ENCODE results near the gene VGF.
A peak's percentile ranks its signal among the peaks of the same experiment; 100 is the strongest.
"Not testable (repeated sequence)": the region's sequence is repeated elsewhere in the genome, so short reads cannot be mapped to it uniquely, and the experiment has no call there.

VGF gene

DNA sequence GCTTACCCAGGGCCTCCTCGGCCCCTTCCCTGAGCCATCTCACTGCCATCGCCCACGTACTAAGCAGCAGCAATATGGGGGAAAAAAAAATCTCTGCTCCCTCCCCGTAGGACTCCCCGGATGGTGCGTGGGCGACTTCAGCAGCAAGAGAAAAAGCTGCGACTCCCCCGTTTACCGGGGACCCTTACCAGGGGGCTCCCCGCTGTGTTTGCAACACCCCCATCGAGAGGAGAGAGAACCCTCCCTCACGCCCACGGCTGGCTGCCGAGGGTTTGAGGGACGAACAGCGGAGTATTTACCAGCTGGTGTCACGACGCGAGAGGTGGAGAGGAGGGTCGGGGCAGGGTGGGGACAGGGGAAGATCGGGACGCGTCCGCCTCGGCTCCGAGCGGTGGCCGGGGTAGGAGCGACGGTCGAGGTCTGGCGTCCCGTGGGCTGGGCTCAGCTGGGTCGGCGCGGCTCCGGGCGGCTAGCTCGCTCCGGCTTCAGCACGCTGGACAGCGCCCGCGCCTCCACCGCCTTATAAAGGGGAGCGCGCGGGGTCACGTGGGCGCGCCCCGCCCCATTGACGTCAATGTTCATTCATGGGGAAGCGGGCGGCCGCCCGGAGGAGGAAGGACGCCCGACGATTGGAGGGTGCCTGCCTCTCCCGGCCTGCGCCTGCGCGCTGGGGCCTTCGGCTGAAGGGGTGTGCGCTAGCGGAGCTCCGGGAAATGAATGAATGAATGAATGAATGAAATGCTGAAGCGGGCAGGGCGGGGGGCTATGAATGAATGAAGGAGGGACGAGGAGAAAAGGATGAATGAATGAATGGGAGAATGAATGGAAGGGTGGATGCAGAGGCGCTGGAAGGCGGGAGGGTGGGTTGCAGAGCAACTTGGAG, at the start of gene VGF:
Gene VGF (minus strand): TSS at position 495 of the 883 bp plus-strand sequence. CDS start 726 bp downstream, outside the sequence.
- ATAC-seq, result peak; percentile 83 to 85

- no peak for ATAC-seq
Observed at GRCh38 chr7:101212014-101212413, 46.6 kb upstream of the VGF start.

- no peak for ATAC-seq
Observed at GRCh38 chr7:101211501-101211900, 46.1 kb upstream of the VGF start.

GRCh38 chr7:101210143-101210542, 44.8 kb upstream of the VGF start:
- no peak for ATAC-seq

- ATAC-seq, result no peak
Observed at GRCh38 chr7:101208794-101209193, 43.4 kb upstream of the VGF start.

- no peak for ATAC-seq
Observed at GRCh38 chr7:101207459-101207858, 42.1 kb upstream of the VGF start.

- no peak for ATAC-seq
Observed at GRCh38 chr7:101206665-101207042, 41.3 kb upstream of the VGF start.

DNA sequence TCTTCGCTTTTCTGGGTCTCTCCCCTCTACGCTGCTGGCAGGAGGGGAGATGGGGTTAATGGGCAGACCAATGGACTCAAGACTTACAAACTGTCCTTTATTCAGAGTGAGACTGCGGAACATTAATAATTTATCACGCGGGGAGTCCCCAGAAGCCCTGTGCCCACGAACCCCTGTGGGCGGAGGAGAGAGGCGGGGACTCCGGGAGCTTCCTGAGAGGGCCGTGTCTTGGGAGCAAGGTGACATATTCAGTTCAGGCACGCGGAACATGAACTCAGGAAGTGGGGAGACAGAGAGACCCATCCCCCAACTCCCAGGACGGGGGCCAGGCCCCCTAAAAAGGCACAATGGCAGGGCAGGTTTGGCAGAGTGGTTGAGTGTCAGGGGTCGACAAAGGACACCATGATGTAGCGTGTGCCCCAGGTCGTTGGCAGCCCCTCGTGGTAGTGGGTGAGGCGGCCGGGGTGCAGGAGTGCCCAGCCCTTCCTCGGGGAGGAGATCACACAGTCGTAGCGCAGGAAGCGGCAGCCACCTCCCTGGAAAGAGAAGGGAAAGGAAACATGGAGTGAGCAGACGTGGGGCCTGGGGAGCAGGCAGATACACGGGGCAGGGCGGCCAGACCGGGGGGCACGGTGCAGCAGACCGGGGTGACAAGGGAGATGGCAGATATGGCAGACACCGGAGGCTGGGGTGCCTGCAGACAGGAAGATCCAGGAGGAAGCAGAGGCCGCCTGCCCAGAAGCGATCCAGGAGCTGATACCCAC, 40.7 kb upstream of the VGF start:
- no peak for ATAC-seq

DNA sequence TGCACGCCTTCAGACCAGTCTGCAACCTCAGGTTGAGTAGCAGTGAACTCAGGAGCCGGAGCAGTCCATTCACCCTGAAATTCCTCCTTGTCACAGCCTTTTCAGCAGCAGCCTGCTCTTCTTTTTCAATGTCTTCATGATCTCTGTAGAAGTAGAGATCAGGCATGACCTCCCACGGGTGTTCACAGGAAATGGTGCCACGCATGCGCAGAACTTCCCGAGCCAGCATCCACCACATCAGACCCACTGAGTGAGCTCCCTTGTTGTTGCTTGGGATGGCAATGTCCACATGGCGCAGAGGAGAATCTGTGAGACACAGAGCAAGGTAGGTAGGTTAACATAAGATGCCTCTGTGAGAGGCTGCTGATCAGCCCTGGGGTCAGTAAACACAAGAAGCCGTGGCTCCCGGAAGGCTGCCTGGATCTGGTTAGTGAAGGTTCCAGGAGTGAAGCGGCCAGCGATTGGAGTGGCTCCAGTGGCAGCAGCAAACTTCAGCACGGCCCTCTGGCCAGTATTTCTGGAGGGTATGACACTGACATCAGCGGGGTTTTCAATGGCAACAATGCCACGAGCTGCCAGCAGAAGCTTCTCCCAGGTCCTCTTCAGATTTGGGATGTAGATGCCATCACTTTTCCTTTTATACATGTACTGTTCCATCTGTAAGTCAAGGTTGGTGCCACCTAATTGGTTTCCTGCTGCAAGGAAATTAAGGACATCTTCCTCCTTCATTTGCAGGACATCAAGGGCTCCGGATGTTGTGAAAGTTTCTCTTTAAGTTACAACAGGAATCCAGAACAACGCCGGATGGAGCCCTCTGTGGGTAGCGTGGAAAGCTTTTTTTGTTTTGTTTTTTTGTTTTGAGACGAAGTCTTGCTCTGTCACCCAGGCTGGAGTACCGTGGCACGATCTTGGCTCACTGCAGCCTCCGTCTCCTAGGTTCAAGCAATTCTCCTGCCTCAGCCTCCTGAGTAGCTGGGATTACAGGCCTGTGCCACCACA, 38.7 kb upstream of the VGF start:
- not testable (repeated sequence) for ATAC-seq

- no peak for ATAC-seq
Observed at GRCh38 chr7:101202603-101202918, 37.2 kb upstream of the VGF start.

- no peak for ATAC-seq
Observed at GRCh38 chr7:101201695-101202602, 36.6 kb upstream of the VGF start.

GRCh38 chr7:101200862-101201599, 35.7 kb upstream of the VGF start, which contains the start of gene MOGAT3:
Gene MOGAT3 (minus strand): TSS chr7:101201036. CDS start chr7:101200854, 182 bp downstream.
- ATAC-seq, result no peak

DNA sequence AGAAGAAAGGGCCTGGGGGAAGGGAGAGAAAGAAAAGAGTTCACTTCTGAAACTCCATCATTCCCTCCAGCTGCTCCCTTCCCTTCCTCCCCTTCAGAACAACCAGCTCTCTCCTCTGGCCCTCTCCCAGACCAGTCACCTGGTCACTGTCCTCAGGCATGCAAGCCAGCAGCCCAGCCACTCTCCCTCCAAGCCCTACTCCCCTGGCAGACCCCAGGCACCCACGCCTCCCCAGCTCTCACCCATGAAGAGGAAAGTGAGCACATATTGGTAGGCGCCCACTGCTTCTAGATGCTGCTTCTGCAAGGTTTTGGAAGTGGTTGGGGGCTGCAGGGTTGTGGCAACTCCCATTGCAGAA, 35.1 kb upstream of the VGF start:
- ATAC-seq, result no peak

DNA sequence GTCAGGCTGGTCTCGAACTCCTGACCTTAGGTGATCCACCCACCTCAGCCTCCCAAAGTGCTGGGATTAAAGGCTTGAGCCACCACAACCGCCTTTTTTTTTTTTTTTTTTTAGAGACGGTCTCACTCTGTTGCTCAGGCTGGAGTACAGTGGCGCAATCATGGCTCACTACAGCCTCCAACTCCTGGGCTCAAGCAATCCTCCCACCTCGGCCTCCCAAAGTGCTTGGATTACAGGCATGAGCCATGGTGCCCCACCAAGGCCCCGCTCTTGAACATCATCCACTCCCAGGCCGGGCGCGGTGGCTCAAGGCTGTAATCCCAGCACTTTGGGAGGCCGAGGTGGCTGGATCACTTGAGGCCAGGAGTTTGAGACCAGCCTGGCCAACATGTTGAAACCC, 34.2 kb upstream of the VGF start:
- ATAC-seq, result not testable (repeated sequence)

DNA sequence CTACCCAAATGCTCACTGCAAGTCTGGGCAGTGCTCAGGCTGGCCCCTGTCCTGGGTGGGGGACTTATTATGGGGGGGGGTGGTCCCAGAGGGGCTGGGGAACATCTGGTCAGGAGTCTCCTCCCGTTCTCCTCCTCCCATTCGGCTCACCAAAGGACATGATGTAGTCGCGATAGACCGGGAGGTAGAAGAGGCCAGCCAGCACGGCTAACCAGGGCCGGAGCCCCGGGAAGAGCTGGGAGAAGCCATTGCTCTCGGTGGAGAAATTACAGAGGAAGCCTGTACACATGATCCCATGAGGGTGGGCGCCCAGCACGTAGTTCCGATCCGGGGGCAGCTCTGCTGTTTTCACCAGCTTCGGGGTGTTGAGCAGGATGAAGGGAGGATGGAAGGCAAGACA, 33.1 kb upstream of the VGF start:
- ATAC-seq, result no peak

DNA sequence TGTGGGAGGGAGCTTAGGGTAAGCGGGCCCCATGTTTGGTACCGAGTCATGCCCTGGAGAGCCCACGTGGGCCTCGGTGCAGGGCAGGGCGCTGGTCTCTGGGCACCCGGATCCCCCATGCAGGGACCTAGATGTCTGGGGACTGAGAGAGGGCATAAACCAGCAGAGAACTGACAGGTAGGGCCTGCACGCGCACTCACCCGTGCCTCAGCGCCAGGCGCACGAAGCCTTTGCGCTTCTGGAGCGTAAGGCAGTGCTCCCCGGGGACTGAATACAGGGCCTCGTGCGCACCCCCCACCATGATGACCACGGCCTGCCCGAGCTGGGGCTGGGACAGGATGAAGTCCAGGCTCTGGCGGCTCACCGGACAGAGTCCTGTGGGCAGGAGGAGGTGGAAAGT, 32.6 kb upstream of the VGF start:
- ATAC-seq, result no peak

DNA sequence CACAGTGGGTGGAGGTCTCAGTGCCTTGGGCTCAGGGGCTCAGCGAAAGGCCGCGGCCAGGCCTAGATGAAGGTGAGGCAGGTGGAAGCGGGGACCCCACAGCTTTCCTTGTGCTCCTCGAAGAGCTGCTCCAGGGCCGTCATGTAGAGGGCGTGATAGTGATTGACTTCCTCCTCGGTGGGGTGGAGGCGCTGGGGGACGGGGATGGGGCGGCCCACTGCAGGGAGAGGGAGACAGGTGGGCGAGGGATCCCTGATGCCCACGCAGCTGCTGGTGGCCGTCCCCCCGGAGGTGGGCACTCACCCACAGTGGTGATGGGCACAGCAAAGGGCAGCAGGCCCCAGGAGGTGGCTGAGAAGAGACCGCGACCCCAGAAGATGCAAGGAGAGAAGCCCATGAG, 30.5 kb upstream of the VGF start:
- no peak for ATAC-seq

DNA sequence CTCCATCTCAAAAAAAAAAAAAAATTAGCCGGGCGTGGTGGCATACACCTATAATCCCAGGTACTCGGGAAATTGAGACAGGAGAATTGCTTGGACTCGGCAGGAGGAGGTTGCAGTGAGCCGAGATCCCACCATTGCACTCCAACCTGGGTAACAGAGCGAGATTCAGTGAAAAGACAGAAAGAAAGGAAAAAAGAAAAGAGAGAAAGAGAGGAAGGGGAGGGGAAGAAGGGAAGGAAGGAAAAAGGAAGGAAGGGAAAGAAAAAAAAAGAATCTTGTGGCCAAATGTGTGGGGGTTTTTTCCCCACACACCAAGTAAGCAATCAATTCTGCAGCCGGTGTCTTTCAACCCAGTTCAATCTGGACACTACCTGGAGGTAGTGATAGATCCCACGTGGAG, 23.7 kb upstream of the VGF start:
- no peak for ATAC-seq

DNA sequence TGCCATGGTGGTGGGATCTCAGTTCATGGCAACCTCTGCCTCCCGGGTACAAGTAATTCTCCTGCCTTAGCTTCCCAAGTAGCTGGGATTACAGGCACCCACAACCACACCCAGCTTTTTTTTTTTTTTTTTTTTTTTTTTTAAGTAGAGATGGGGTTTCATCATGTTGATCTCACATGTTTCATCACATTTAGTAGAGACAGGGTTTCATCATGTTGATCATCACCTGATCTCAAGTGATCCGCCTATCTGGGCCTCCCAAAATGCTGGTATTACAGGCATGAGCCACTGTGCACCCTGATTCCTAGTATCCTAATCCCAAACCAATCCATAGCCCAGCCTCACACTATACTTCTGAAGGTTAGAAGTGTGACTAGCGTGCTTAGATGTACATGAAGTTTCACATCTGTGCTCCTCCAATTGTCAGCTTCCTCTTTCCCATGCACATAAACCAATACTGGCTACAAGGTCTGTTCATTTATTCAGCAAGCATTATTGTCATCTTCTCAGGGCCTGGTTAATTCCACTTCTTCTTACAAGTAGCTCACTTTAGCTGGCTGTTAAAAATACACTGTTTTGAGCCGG, 21.6 kb upstream of the VGF start:
- ATAC-seq, result no peak

DNA sequence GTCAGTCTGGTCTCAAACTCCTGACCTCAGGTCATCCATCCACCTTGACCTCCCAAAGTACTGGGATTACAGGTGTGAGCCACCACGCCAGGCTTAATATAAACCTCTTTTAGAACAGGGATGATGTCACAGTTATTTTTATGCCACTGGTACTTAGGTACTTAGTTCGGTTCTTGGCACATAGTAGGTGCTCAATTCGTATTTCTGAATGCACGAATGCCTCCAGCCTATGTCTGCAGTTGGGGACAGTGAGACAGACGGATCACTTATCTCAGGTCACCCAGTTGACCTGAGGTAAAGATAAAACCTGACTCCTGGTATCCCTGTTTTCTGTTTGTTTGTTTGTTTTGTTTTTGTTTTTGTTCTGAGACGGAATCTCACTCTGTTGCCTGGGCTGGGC, 20.8 kb upstream of the VGF start:
- no peak for ATAC-seq

All from activated CD4-positive, CD25-positive, alpha-beta regulatory T cell treated with anti-CD3 and anti-CD28 coated beads, Interleukin-2, amount 50 U/mL, for 24 hours (primary cell).